ENCODE data around the gene PAK1. TPM values are rescaled to one million over a fixed set of nuclear protein-coding genes. Genes with fewer than 3 reads are reported as not detected.

Gene PAK1
- total and polyA plus RNA-seq, 2 of the 8 experiments (the other 6 are each of a cell fraction or from before 2014, with no cell fraction given), result 87.7 to 151 TPM

DNA sequence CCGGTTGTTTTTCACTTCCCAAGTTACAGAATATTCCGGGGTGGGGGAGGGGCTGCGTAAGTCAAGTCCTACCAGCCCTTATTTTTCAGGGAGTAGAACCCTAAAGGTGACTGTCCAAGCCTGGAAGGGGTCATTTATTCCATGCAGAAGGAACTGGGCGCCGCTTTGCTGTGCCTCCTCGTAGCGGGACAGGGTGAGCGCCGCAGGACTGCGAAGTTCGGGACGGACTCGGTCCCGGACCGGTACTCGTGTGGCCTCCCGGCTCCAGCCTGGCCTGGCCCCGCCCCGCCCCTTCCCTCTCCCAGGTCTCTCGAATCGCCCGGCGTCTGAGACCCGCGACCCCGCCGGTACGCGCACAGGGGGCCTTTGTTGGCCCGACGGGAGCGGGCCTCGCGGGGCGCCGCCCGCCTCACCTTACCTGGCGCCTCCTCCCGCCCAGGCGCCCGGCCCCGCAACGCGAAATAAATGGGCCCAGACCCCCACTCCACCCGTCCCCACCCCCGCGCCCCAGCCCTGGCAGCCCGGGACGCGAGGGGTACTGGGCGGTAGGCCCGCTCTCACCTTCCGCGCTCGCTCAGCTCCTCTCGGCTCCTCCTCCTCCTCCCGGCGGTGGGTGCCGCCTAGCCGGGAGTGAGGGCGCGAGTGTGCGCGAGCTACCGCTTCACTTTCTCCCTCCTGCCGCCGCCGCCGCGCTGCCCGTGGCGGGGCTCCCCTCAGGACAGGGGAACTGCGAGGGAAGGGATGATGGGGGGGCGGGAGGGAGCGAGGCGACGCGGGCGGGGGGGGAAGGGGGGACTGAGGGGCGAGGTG lies 698 bp downstream of the PAK1 start (continued):
- TF ChIP-seq PHF8 (conservative IDR thresholded peaks at IDR 0.05; ENCODE audit: low read depth, low read length) (peak; percentile 52), KDM4A (IDR thresholded peaks at IDR 0.05; ENCODE audit: low read depth, low read length, severe bottlenecking) (peak; percentile 34), ASH2L (IDR thresholded peaks at IDR 0.05; ENCODE audit: low read length) (peak; percentile 88)
